Stimulated activated naive CD4-positive, alpha-beta T cell treated with Interleukin-2 at 50 U/mL for 16 hours (primary cell): Measurements from ENCODE around the gene LSM5.
"Not testable (repeated sequence)": the region's sequence is repeated elsewhere in the genome, so short reads cannot be mapped to it uniquely, and the experiment has no call there.

Source experiments
- DNase-seq: peaks from one replicate; lab custom pipeline; 2025; lab: John Stamatoyannopoulos, UW

LSM5 gene

GRCh38 chr7:32502728-32503127, 12.5 kb upstream of the LSM5 start:
- peak; percentile 7 for DNase-seq

GRCh38 chr7:32501522-32501921, 11.3 kb upstream of the LSM5 start:
- DNase-seq, result no peak

- no peak for DNase-seq
Observed at GRCh38 chr7:32500922-32501341, 10.8 kb upstream of the LSM5 start.

- not testable (repeated sequence) for DNase-seq
Observed at GRCh38 chr7:32500216-32500615, 10.0 kb upstream of the LSM5 start.

GRCh38 chr7:32499755-32500154, 9.6 kb upstream of the LSM5 start:
- DNase-seq, result not testable (repeated sequence)

- no peak for DNase-seq
Observed at GRCh38 chr7:32496052-32496813, 6.1 kb upstream of the LSM5 start.

GRCh38 chr7:32495298-32496051, 5.3 kb upstream of the LSM5 start, which contains the start of gene AVL9:
Gene AVL9 (plus strand): TSS chr7:32495489. CDS start chr7:32495710, 221 bp downstream.
- peak; percentile 99 for DNase-seq

- DNase-seq, result no peak
Observed at GRCh38 chr7:32494946-32495297, 4.7 kb upstream of the LSM5 start.

GRCh38 chr7:32489788-32490126, 423 bp downstream of the LSM5 start:
- DNase-seq, result no peak

- no peak for DNase-seq
Observed at GRCh38 chr7:32481921-32482320, 8.3 kb downstream of the LSM5 start.

- DNase-seq, result no peak
Observed at GRCh38 chr7:32481176-32481575, 9.0 kb downstream of the LSM5 start.

- no peak for DNase-seq
Observed at GRCh38 chr7:32479574-32480200, 10.5 kb downstream of the LSM5 start.

- no peak for DNase-seq
Observed at GRCh38 chr7:32477649-32477980, 12.6 kb downstream of the LSM5 start.

- no peak for DNase-seq
Observed at GRCh38 chr7:32476816-32477648, 13.1 kb downstream of the LSM5 start.

- no peak for DNase-seq
Observed at GRCh38 chr7:32474008-32474407, 16.2 kb downstream of the LSM5 start.

GRCh38 chr7:32472015-32472414, 18.2 kb downstream of the LSM5 start:
- no peak for DNase-seq

GRCh38 chr7:32470871-32471270, 19.3 kb downstream of the LSM5 start:
- no peak for DNase-seq

- DNase-seq, result not testable (repeated sequence)
Observed at GRCh38 chr7:32470004-32470403, 20.2 kb downstream of the LSM5 start.

GRCh38 chr7:32464641-32465416, 25.4 kb downstream of the LSM5 start:
- not testable (repeated sequence) for DNase-seq

GRCh38 chr7:32462977-32463376, 27.2 kb downstream of the LSM5 start:
- DNase-seq, result no peak

GRCh38 chr7:32462451-32462850, 27.7 kb downstream of the LSM5 start:
- no peak for DNase-seq
